ENCODE results near the gene GAPDH.
A peak's percentile ranks its signal among the peaks of the same experiment; 100 is the strongest.

The GAPDH gene

GRCh38 chr12:6507102-6507998 lies 27.0 kb upstream of the GAPDH start (continued):
- TF ChIP-seq BCL6B (tag by site-specific recombination; IDR thresholded peaks at IDR 0.05) (no peak), ZNF366 (tag by site-specific recombination; conservative IDR thresholded peaks at IDR 0.05) (0 out of 2 replicates have a peak, but pooled peaks have one; percentile 24), ZNF24 (tag by site-specific recombination; IDR thresholded peaks at IDR 0.05) (no peak), REST (tag by site-specific recombination; IDR thresholded peaks at IDR 0.05) (no peak), IKZF3 (tag by site-specific recombination; IDR thresholded peaks at IDR 0.05) (peak; percentile 65), PRDM4 (tag by site-specific recombination; IDR thresholded peaks at IDR 0.05) (no peak), ZNF701 (tag by site-specific recombination; IDR thresholded peaks at IDR 0.05) (no peak), WT1 (tag by site-specific recombination; IDR thresholded peaks at IDR 0.05) (0 out of 2 replicates have a peak, but pooled peaks have one; percentile 6), ZNF221 (tag by site-specific recombination; IDR thresholded peaks at IDR 0.05; ENCODE audit: borderline replicate concordance) (no peak), ZBTB7A (tag by site-specific recombination; IDR thresholded peaks at IDR 0.05; ENCODE audit: low read depth) (no peak)

- Histone ChIP-seq H3K27ac (ENCODE audit: extremely low read depth, low read depth, low read length) (peak overlapping the region; percentile 39; the same call in 1 of the 2 replicates), H3K9me3 (ENCODE audit: control insufficient read depth, insufficient read depth, low read depth, low read length) (no peaks in the 10 kb centered on the region), H3K4me1 (ENCODE audit: control insufficient read depth, insufficient read depth, low read length) (peaks cover 4% of the 10 kb centered on the region; the same call in 1 of the 2 replicates), H3K36me3 (ENCODE audit: control insufficient read depth in 2 of 2, insufficient read depth in 1 of 2, low read length in 2 of 2) (peaks cover 58 to 62% of the 10 kb centered on the region in 2 experiments), H3K4me3 (ENCODE audit: low read depth, low read length) (no peak overlapping the region)
- CTCF ChIA-PET: interaction anchor here (1.2 kb wide), 1 partner anchor 8 kb away, joined by 3 read pairs; no protein-coding TSS in a partner anchor
- POLR2A ChIA-PET: interaction anchor here (0.9 to 1.4 kb wide), 6 partner anchors 13 to 37 kb away, joined by 3 to 11 read pairs (median 4); partner anchors contain the start of genes GAPDH, MRPL51 and VAMP1
- TF ChIP-seq ZFHX2 (tag by site-specific recombination; conservative IDR thresholded peaks at IDR 0.05) (peak; percentile 32; the same call in 1 of the 2 replicates), ZNF561 (tag by site-specific recombination; IDR thresholded peaks at IDR 0.05; ENCODE audit: borderline replicate concordance) (no peak), ZNF121 (tag by site-specific recombination; IDR thresholded peaks at IDR 0.05) (peak; percentile 69), SP2 (tag by site-specific recombination; IDR thresholded peaks at IDR 0.05) (no peak), ZNF362 (tag by site-specific recombination; IDR thresholded peaks at IDR 0.05) (no peak; the same call in 1 of the 2 replicates)
Observed at GRCh38 chr12:6508087-6508486, 26.2 kb upstream of the GAPDH start.
